Measurements from ENCODE around the gene DHFR2. TPM values are rescaled to one million over a fixed set of nuclear protein-coding genes. Genes with fewer than 3 reads are reported as not detected.
"Not testable (repeated sequence)": the region's sequence is repeated elsewhere in the genome, so short reads cannot be mapped to it uniquely, and the experiment has no call there.

The DHFR2 gene
- total RNA-seq, 4 donors from 2014 or later: 3.3 to 5.9 (median 4.8) TPM

DNA sequence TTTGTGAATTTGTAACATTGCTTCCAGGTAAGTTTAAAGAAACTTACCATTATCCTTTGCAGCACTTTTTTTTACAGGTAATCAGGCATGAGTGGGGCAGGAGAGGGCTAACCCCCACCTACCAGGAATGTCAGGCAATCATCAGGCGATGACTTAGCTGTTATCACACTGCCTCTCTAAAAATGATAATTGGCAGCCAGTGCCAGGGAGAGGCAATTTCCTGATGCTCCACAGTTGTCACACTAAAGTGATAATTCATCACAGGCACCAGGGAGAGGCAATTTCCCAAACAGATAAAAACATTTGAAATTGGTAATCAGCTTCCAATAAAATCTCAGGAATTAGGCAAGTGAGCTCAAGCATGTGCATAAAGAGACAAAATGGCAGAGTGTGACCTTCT lies 26.4 kb upstream of the DHFR2 start:
- H3K27ac ChIP-seq (replicated peaks in 1 of 4): no peak overlapping the region
- H3K4me3 ChIP-seq: no peak overlapping the region
- no peaks in the 10 kb centered on the region for H3K9me3 ChIP-seq
- no peak for DNase-seq (ENCODE audit: extremely low spot score)
- TF ChIP-seq POLR2AphosphoS5 (IDR thresholded peaks at IDR 0.05): no peak
- TF ChIP-seq, protein P1, sequence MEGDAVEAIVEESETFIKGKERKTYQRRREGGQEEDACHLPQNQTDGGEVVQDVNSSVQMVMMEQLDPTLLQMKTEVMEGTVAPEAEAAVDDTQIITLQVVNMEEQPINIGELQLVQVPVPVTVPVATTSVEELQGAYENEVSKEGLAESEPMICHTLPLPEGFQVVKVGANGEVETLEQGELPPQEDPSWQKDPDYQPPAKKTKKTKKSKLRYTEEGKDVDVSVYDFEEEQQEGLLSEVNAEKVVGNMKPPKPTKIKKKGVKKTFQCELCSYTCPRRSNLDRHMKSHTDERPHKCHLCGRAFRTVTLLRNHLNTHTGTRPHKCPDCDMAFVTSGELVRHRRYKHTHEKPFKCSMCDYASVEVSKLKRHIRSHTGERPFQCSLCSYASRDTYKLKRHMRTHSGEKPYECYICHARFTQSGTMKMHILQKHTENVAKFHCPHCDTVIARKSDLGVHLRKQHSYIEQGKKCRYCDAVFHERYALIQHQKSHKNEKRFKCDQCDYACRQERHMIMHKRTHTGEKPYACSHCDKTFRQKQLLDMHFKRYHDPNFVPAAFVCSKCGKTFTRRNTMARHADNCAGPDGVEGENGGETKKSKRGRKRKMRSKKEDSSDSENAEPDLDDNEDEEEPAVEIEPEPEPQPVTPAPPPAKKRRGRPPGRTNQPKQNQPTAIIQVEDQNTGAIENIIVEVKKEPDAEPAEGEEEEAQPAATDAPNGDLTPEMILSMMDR (IDR thresholded peaks at IDR 0.05): no peak
- no peaks in the 10 kb centered on the region for H3K4me1 ChIP-seq
- intact Hi-C loops (cut with DNase I): no loop called here
- H3K36me3 ChIP-seq: peaks cover 0 to 42% (median 29%) of the 10 kb centered on the region in 4 donors
- 100% methylated on average over 1 of the region's 1 CpG for WGBS
- H3K27me3 ChIP-seq: no peaks in the 10 kb centered on the region

DNA sequence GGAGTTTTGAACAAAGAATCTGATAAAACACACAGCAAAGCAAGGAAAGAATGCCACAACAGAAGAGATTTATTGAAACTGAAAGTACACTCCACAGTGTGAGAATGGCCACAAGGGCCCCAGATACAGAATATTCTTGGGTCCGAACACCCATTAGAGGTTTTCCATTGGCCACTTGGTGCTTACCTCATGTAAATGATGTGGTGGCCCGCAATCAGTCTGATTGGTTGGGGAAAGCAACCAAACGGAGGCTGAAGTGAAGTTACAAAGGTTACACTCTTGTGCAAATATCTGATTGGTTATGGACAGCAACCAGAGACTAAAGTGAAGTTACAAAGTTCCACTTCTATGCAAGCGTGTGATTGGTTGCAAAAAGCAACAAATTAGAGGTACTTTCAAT lies 20.5 kb upstream of the DHFR2 start:
- DNase-seq (ENCODE audit: extremely low spot score): no peak
- Histone ChIP-seq H3K36me3 (peaks cover 0 to 37% (median 14%) of the 10 kb centered on the region in 4 donors), H3K4me1 (peaks cover 0 to 9% (median 1%) of the 10 kb centered on the region in 4 donors), H3K27me3 (no peaks in the 10 kb centered on the region), H3K4me3 (no peak overlapping the region), H3K27ac (replicated peaks in 1 of 4) (no peak overlapping the region), H3K9me3 (no peaks in the 10 kb centered on the region)
- intact Hi-C loops (cut with DNase I): no loop called here
- WGBS: 92% methylated on average over 4 of the region's 4 CpGs
- TF ChIP-seq POLR2AphosphoS5 (IDR thresholded peaks at IDR 0.05) (no peak), POLR2A (IDR thresholded peaks at IDR 0.05; ENCODE audit: low read depth) (no peak), EP300 (IDR thresholded peaks at IDR 0.05) (no peak)

DNA sequence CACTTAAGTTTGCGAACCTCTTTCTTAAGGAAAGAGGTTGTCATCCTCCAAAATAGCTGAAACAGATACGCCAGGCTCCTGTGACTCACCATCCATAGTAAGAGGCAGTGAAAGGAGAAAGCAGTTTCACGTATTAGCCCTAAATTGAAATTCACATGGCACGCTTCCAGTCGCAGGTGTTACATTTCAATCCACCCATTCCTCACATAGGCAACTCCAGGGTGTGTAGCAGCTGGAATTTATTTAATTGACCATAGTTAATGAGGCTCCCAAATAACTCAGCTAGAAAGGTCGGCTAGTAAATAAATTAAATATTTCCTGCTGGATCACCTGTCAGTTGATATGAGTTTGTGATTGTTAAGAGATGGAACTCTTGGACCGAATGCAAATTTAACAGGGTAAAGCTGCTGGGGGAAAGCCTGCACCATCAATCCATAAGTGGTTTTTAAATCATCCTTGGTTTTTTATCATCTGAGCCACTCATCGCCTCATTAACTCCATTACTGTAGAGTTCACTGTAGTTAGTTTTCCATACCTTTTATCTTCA lies 19.7 kb upstream of the DHFR2 start:
- DNase-seq (ENCODE audit: extremely low spot score): no peak
- intact Hi-C loops (cut with DNase I): no loop called here
- no peaks in the 10 kb centered on the region for H3K9me3 ChIP-seq
- no peaks in the 10 kb centered on the region for H3K27me3 ChIP-seq
- WGBS: 82% methylated on average over 8 of the region's 8 CpGs
- no peak overlapping the region for H3K4me3 ChIP-seq
- H3K27ac ChIP-seq (replicated peaks in 1 of 4): no peak overlapping the region
- TF ChIP-seq, protein P1 (IDR thresholded peaks at IDR 0.05): no peak
- TF ChIP-seq POLR2AphosphoS5 (IDR thresholded peaks at IDR 0.05) (no peak), EP300 (IDR thresholded peaks at IDR 0.05) (no peak), POLR2A (IDR thresholded peaks at IDR 0.05; ENCODE audit: low read depth) (no peak)
- peaks cover 0 to 9% (median 1%) of the 10 kb centered on the region in 4 donors for H3K4me1 ChIP-seq
- H3K36me3 ChIP-seq: peaks cover 0 to 35% (median 14%) of the 10 kb centered on the region in 4 donors

- WGBS: 78% methylated on average over 5 of the region's 5 CpGs
These were observed 19.2 kb upstream of the DHFR2 start for GRCh38 chr3:94081884-94082283.

GRCh38 chr3:94080552-94080951 lies 17.8 kb upstream of the DHFR2 start:
- 83% methylated on average over 3 of the region's 5 CpGs for WGBS
- H3K36me3 ChIP-seq: peaks cover 0 to 35% (median 13%) of the 10 kb centered on the region in 4 donors
- H3K27ac ChIP-seq (replicated peaks in 1 of 4); intact Hi-C loops (cut with DNase I); H3K27me3 ChIP-seq; H3K4me3 ChIP-seq; H3K4me1 ChIP-seq; DNase-seq (ENCODE audit: extremely low spot score); H3K9me3 ChIP-seq: not testable (repeated sequence)

More at GRCh38 chr3:94081884-94082283, 19.2 kb upstream of the DHFR2 start:
- Histone ChIP-seq H3K27me3 (no peaks in the 10 kb centered on the region), H3K27ac (replicated peaks in 1 of 4) (no peak overlapping the region), H3K4me1 (peaks cover 0 to 9% (median 1%) of the 10 kb centered on the region in 4 donors), H3K36me3 (peaks cover 0 to 35% (median 14%) of the 10 kb centered on the region in 4 donors), H3K4me3 (no peak overlapping the region), H3K9me3 (no peaks in the 10 kb centered on the region)
- intact Hi-C loops (cut with DNase I): no loop called here
- no peak for DNase-seq (ENCODE audit: extremely low spot score)
- no peak for TF ChIP-seq POLR2A (IDR thresholded peaks at IDR 0.05; ENCODE audit: low read depth)
- no peak for TF ChIP-seq POLR2AphosphoS5 (IDR thresholded peaks at IDR 0.05)
- no peak for TF ChIP-seq EP300 (IDR thresholded peaks at IDR 0.05)
- TF ChIP-seq, protein P1 (IDR thresholded peaks at IDR 0.05): no peak

DNA sequence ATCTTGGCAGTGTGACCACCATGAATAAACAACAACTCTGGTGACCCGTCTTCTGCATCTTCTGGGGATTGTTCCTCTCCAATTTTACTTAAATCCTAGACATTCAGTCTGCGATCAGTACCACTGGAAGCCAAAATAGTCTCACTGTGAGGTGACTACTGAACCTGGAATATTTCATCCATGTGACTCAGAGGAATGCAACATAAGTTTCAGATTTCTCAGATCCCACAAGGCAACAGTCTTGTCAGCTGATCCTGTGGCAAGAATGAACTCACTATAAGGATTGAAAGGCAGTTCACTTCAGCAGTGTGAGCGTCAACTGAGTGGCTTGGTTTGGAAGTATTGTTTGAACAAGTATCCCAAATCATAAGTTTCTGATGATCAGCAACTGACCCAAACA lies 13.3 kb upstream of the DHFR2 start:
- H3K27me3 ChIP-seq: no peaks in the 10 kb centered on the region
- DNase-seq (ENCODE audit: extremely low spot score): no peak
- H3K27ac ChIP-seq (replicated peaks in 1 of 4): no peak overlapping the region
- no peak overlapping the region for H3K4me3 ChIP-seq
- peaks cover 0 to 9% (median 1%) of the 10 kb centered on the region in 4 donors for H3K4me1 ChIP-seq
- WGBS: 92% methylated on average over 3 of the region's 3 CpGs
- peaks cover 5 to 27% (median 19%) of the 10 kb centered on the region in 4 donors for H3K36me3 ChIP-seq
- TF ChIP-seq EP300 (IDR thresholded peaks at IDR 0.05) (no peak), POLR2A (IDR thresholded peaks at IDR 0.05; ENCODE audit: low read depth) (no peak)
- intact Hi-C loops (cut with DNase I): no loop called here
- H3K9me3 ChIP-seq: no peaks in the 10 kb centered on the region
